T-helper 1 cell treated with Interleukin-12 subunit alpha and Interleukin-12 subunit beta and Interleukin-4 antibody, amounts not matched to agents 30 μg/mL and 1 μg/mL, for 36 hours (primary cell): ENCODE measurements around the gene GYS1.

Experiments used
- H3K27ac Mint-ChIP-seq: one replicate; pipeline ENCODE4 v1.8.0; 2021; ENCODE audit warnings: mild to moderate bottlenecking, mixed read lengths
- H3K27me3 Mint-ChIP-seq: one replicate; pipeline ENCODE4 v1.8.0; 2021; ENCODE audit warnings: low read depth, mixed read lengths
- H3K36me3 Mint-ChIP-seq: one replicate; pipeline ENCODE4 v1.8.0; 2021; ENCODE audit warnings: low read depth, mixed read lengths
- H3K4me1 Mint-ChIP-seq: one replicate; pipeline ENCODE4 v1.8.0; 2021; ENCODE audit warnings: low read depth, mixed read lengths
- H3K4me3 Mint-ChIP-seq: one replicate; pipeline ENCODE4 v1.8.0; 2021; ENCODE audit warnings: mild to moderate bottlenecking, moderate library complexity, mixed read lengths
- H3K9me3 Mint-ChIP-seq: one replicate; pipeline ENCODE4 v1.8.0; 2021; ENCODE audit warnings: mixed read lengths

GYS1 gene

GRCh38 chr19:48987323-48987722 is 5.8 kb downstream of the GYS1 start:
- H3K27me3 Mint-ChIP-seq = no peaks in the 10 kb centered on the region
- H3K4me3 Mint-ChIP-seq = no peak overlapping the region
- peaks cover 18% of the 10 kb centered on the region for H3K4me1 Mint-ChIP-seq
- no peak overlapping the region for H3K27ac Mint-ChIP-seq
- H3K36me3 Mint-ChIP-seq = peaks cover 27% of the 10 kb centered on the region
- H3K9me3 Mint-ChIP-seq = no peaks in the 10 kb centered on the region

GRCh38 chr19:48986211-48986610 is 6.9 kb downstream of the GYS1 start:
- no peak overlapping the region for H3K4me3 Mint-ChIP-seq
- H3K36me3 Mint-ChIP-seq = peaks cover 31% of the 10 kb centered on the region
- H3K4me1 Mint-ChIP-seq = peaks cover 13% of the 10 kb centered on the region

GRCh38 chr19:48985711-48986110 is 7.4 kb downstream of the GYS1 start:
- no peaks in the 10 kb centered on the region for H3K9me3 Mint-ChIP-seq
- no peaks in the 10 kb centered on the region for H3K27me3 Mint-ChIP-seq
- no peak overlapping the region for H3K4me3 Mint-ChIP-seq
- peaks cover 29% of the 10 kb centered on the region for H3K36me3 Mint-ChIP-seq
- H3K4me1 Mint-ChIP-seq = peaks cover 12% of the 10 kb centered on the region
- no peak overlapping the region for H3K27ac Mint-ChIP-seq

More at GRCh38 chr19:48986211-48986610, 6.9 kb downstream of the GYS1 start:
- no peaks in the 10 kb centered on the region for H3K27me3 Mint-ChIP-seq
- no peak overlapping the region for H3K27ac Mint-ChIP-seq
- no peaks in the 10 kb centered on the region for H3K9me3 Mint-ChIP-seq

GRCh38 chr19:48982280-48982679 is 10.8 kb downstream of the GYS1 start:
- Mint-ChIP-seq H3K4me3 (no peak overlapping the region), H3K27ac (no peak overlapping the region), H3K36me3 (peaks cover 22% of the 10 kb centered on the region), H3K4me1 (no peaks in the 10 kb centered on the region), H3K27me3 (no peaks in the 10 kb centered on the region), H3K9me3 (no peaks in the 10 kb centered on the region)

GRCh38 chr19:48977061-48977460 is 16.0 kb downstream of the GYS1 start:
- Mint-ChIP-seq H3K4me3 (no peak overlapping the region), H3K36me3 (peaks cover 19% of the 10 kb centered on the region), H3K27ac (no peak overlapping the region), H3K27me3 (no peaks in the 10 kb centered on the region), H3K4me1 (no peaks in the 10 kb centered on the region), H3K9me3 (no peaks in the 10 kb centered on the region)

- no peak overlapping the region for H3K4me3 Mint-ChIP-seq
- H3K27ac Mint-ChIP-seq = no peak overlapping the region
- H3K4me1 Mint-ChIP-seq = no peaks in the 10 kb centered on the region
- no peaks in the 10 kb centered on the region for H3K9me3 Mint-ChIP-seq
- H3K27me3 Mint-ChIP-seq = no peaks in the 10 kb centered on the region
- peaks cover 19% of the 10 kb centered on the region for H3K36me3 Mint-ChIP-seq
Measured at GRCh38 chr19:48975947-48976847, 16.9 kb downstream of the GYS1 start.

GRCh38 chr19:48970923-48971395 is 22.1 kb downstream of the GYS1 start:
- peaks cover 28% of the 10 kb centered on the region for H3K36me3 Mint-ChIP-seq
- peak overlapping the region; percentile 45 for H3K27ac Mint-ChIP-seq
- peaks cover 11% of the 10 kb centered on the region for H3K4me1 Mint-ChIP-seq
- H3K4me3 Mint-ChIP-seq = no peak overlapping the region
- H3K9me3 Mint-ChIP-seq = no peaks in the 10 kb centered on the region
- H3K27me3 Mint-ChIP-seq = no peaks in the 10 kb centered on the region

- Mint-ChIP-seq H3K27ac (no peak overlapping the region), H3K36me3 (peaks cover 34% of the 10 kb centered on the region), H3K4me1 (peaks cover 18% of the 10 kb centered on the region), H3K9me3 (no peaks in the 10 kb centered on the region), H3K27me3 (no peaks in the 10 kb centered on the region), H3K4me3 (no peak overlapping the region)
Measured at GRCh38 chr19:48970139-48970766, 22.9 kb downstream of the GYS1 start.

GRCh38 chr19:48969276-48970138 is 23.6 kb downstream of the GYS1 start:
- H3K4me3 Mint-ChIP-seq = no peak overlapping the region
- no peaks in the 10 kb centered on the region for H3K27me3 Mint-ChIP-seq
- no peak overlapping the region for H3K27ac Mint-ChIP-seq
- peaks cover 34% of the 10 kb centered on the region for H3K36me3 Mint-ChIP-seq
- H3K9me3 Mint-ChIP-seq = no peaks in the 10 kb centered on the region
- peaks cover 22% of the 10 kb centered on the region for H3K4me1 Mint-ChIP-seq

- Mint-ChIP-seq H3K36me3 (peaks cover 34% of the 10 kb centered on the region), H3K4me3 (no peak overlapping the region), H3K27me3 (no peaks in the 10 kb centered on the region), H3K9me3 (no peaks in the 10 kb centered on the region), H3K27ac (peak overlapping the region; percentile 5), H3K4me1 (peaks cover 28% of the 10 kb centered on the region)
Measured at GRCh38 chr19:48968813-48969218, 24.3 kb downstream of the GYS1 start.

- Mint-ChIP-seq H3K9me3 (no peaks in the 10 kb centered on the region), H3K4me1 (peaks cover 32% of the 10 kb centered on the region), H3K27ac (peak overlapping the region; percentile 6), H3K36me3 (peaks cover 34% of the 10 kb centered on the region), H3K27me3 (no peaks in the 10 kb centered on the region), H3K4me3 (no peak overlapping the region)
Measured at GRCh38 chr19:48968179-48968661, 24.9 kb downstream of the GYS1 start.

GRCh38 chr19:48967346-48968178 is 25.5 kb downstream of the GYS1 start:
- Mint-ChIP-seq H3K4me3 (peak overlapping the region; percentile 98), H3K36me3 (peaks cover 30% of the 10 kb centered on the region), H3K27ac (peak overlapping the region; percentile 6), H3K4me1 (peaks cover 33% of the 10 kb centered on the region), H3K9me3 (no peaks in the 10 kb centered on the region), H3K27me3 (no peaks in the 10 kb centered on the region)

- peak overlapping the region; percentile 96 for H3K27ac Mint-ChIP-seq
Measured at GRCh38 chr19:48966541-48967345, 26.4 kb downstream of the GYS1 start.

More at GRCh38 chr19:48966541-48967345, 26.4 kb downstream of the GYS1 start:
- no peaks in the 10 kb centered on the region for H3K27me3 Mint-ChIP-seq
- no peaks in the 10 kb centered on the region for H3K9me3 Mint-ChIP-seq
- H3K36me3 Mint-ChIP-seq = peaks cover 34% of the 10 kb centered on the region
- H3K4me3 Mint-ChIP-seq = peak overlapping the region; percentile 98
- peaks cover 37% of the 10 kb centered on the region for H3K4me1 Mint-ChIP-seq
